ENCODE data around the gene MAOB.
"Not testable (repeated sequence)": the region's sequence is repeated elsewhere in the genome, so short reads cannot be mapped to it uniquely, and the experiment has no call there.

The MAOB gene

GRCh38 chrX:43753637-43754036 is 128.6 kb downstream of the MAOB start:
- no peak for DNase-seq (ENCODE audit: low read depth)

DNA sequence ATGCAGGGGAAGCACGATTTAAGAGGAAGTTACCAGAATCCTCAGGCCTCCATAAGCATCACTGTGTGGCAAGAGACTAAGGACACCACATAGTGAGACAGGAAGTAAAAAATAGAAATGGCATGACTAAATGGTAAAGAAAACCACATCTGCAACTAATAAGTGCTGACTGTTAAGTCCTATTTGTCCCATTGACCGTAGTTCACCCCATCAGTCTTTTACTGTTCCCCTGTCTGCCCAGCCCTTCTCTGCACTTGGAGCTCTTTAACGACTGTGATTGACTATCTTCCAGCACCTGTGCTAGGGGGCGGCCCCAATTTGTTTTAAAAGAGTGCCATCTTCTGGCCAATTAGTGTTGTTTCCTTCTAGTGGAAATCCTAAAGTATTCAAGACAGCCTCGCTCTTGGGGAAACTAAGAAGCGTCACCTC is 132.0 kb downstream of the MAOB start:
- no peak for DNase-seq (ENCODE audit: low read depth)

DNA sequence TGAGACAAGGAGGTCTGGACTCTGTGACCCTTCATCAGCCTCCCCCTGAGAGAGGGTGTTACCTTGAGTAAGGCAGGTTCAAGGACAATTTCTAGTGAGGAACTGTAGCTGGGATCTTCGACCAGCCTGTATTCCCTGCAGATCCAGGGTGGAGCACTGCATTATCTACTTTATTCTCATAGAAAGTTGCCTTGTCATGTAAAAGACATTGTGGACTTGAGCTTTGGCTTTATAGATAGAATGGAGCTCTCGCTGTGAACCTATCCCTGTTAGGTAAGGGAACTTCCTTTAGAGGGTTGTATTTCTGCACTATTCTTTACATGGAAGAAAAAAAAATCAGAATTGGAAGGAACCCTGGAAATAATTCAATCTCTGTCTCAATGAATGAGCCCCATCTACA is 134.8 kb downstream of the MAOB start:
- DNase-seq (ENCODE audit: low read depth) = no peak

GRCh38 chrX:43745938-43746721 is 136.1 kb downstream of the MAOB start:
- no peak for DNase-seq (ENCODE audit: low read depth)

GRCh38 chrX:43744284-43744683 is 138.0 kb downstream of the MAOB start:
- no peak for DNase-seq (ENCODE audit: low read depth)

- DNase-seq (ENCODE audit: low read depth) = no peak
Observed at GRCh38 chrX:43743100-43743822, 139.0 kb downstream of the MAOB start.

DNA sequence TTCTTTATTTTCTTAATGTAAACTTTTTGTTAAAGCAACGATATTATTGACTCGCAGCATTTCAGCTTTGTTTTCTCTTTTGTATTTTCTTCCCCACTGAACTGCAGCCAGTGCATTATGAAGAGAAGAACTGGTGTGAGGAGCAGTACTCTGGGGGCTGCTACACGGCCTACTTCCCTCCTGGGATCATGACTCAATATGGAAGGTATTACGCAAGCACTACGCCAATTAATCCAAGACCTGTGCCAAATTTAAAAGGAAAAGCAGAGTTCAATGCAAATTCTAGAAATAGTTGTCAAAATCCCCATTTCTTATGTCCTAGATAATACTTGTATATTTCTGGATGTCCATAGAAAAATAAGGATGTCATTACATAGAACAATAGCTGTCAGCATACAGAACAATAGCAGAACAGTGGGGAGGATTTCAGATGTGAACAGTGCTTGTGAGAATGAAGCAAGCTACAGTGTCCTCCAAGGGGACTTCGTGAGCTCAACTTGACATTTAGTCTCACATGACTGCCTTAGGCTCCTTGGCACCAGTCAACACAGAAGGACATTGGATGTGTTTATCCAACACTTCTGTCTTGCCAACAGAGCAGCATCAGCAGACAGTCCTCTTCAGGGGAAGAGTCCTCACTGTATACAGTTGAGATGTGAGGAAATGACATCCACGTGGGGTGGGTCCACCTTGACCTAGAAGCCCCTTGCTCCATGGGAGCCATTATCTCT is 140.2 kb downstream of the MAOB start:
- DNase-seq (ENCODE audit: low read depth) = no peak

DNA sequence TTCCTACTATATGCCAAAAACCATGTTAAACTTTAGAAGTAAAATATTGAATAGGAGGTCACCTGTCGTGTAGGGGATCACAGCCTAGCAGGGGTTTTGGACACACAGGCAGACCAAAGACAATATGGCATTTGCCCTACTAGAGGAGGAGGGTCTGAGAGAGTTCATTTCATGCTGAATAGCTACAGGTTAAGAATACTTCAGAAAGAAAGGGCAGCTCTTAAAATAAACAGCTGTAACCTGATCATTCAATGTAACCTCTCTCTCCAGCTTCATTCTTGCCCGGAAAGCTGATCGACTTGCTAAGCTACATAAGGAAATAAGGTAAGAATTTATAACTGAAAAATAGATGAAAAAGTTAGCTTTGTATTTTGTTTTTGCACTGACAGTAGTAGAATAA is 146.3 kb downstream of the MAOB start:
- no peak for DNase-seq (ENCODE audit: low read depth)

- no peak for DNase-seq (ENCODE audit: low read depth)
Observed at GRCh38 chrX:43735534-43735933, 146.7 kb downstream of the MAOB start.

- no peak for DNase-seq (ENCODE audit: low read depth)
Observed at GRCh38 chrX:43734444-43734843, 147.8 kb downstream of the MAOB start.

GRCh38 chrX:43733699-43734098 is 148.6 kb downstream of the MAOB start:
- no peak for DNase-seq (ENCODE audit: low read depth)

DNA sequence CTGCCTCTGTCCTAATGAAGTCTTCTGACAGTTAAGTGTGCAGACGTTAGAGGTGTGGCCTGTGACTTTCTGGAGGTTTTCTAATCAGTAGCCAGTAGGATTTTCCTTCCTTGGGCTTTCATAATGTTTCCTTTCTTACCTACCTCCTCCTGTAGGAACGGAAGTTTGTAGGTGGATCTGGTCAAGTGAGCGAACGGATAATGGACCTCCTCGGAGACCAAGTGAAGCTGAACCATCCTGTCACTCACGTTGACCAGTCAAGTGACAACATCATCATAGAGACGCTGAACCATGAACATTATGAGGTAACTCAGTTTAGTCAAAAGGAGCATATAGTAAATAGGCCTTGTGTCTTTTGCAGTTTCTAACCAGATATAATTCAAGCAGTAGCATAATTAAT is 151.2 kb downstream of the MAOB start:
- no peak for DNase-seq (ENCODE audit: low read depth)

DNA sequence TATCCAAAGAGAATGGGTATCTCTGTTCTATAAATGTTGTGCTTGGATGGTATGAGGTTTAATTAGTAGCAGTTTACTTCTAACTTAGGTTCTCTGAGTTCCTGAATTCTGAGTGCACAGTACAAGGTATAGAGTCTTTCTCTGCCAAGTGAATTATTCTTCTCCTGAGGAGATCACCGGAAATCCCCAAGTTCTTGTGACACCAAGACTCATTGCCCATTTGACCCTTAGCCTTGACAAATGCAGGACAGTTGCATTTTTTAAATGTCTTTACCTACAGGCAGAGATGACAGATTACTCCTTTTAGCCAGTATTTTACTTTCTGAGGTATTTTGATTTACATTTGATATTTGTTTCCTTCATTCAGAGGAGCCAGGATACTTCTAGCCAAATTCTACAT is 153.3 kb downstream of the MAOB start:
- DNase-seq (ENCODE audit: low read depth) = no peak

DNA sequence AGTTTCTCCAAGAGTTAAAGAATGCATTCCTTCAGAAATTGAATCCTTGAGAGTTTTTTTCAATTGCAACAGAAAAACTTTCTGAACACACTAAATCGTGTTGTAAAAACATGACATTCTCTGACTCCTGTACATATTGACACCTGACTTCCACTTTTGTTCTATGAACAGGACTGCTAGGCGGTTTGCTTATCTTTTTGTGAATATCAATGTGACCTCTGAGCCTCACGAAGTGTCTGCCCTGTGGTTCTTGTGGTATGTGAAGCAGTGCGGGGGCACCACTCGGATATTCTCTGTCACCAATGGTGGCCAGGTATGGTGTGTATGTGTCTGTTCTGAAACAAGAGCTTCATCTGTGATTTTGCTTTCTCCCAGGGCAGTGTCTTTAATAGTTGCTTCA is 154.2 kb downstream of the MAOB start:
- no peak for DNase-seq (ENCODE audit: low read depth)

DNA sequence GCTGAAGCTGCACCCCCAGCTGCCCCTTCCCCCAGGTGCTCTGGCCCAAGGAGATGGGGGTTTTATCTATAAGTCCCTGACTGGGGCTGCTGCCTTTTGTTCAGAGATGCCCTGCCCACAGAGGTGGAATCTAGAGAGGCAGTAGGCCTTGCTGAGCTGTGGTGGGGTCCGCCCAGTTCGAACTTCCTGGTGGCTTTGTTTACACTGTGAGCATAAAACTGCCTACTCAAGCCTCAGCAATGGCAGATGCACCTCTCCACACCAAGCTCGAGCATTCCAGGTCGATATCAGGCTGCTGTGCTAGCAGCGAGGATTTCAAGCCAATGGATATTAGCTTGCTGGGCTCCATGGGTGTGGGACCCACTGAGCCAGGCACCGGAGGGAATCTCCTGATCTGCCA is 155.0 kb downstream of the MAOB start:
- not testable (repeated sequence) for DNase-seq (ENCODE audit: low read depth)

GRCh38 chrX:43725227-43725626 is 157.0 kb downstream of the MAOB start:
- DNase-seq (ENCODE audit: low read depth) = not testable (repeated sequence)

DNA sequence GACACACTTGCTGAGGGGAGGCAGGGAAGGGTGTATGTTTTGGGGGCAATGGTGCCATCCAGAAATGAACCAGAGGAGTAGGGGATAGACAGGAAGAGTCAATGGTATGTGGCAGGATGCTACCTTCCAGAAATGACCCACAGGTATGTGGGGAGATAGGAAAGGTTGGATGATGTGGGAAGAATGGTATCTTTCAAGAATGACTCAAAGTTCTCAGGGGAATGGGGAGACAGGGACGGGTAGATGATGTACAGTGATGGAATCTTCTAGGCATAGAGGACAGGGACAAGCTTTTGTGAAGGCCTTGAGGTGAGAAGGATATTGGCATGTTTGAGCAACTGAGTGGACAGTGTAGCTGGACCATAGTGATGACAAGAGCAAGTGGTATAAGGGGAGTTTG is 161.3 kb downstream of the MAOB start:
- no peak for DNase-seq (ENCODE audit: low read depth)

GRCh38 chrX:43720082-43720481 is 162.2 kb downstream of the MAOB start:
- DNase-seq (ENCODE audit: low read depth) = no peak

DNA sequence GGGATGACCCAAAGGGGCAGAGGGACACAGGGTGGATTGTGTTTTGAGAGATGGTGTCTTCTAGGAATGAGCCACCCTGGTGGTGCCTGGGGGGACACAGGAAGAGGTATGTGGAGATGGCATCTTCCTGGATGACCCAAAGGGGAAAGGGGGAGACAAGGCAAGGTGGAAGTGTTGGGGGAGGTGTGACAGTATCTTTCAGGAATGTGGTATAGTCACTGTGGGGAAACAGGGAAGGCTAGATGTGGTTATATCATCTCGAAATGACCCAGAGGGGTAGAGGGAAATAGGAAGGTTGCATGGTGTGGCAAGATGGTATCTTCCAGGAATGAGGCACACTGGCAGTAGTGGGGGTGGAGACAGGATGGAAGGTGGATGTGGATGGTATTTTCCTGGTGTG is 163.3 kb downstream of the MAOB start:
- no peak for DNase-seq (ENCODE audit: low read depth)

- DNase-seq (ENCODE audit: low read depth) = no peak
Observed at GRCh38 chrX:43718546-43718945, 163.7 kb downstream of the MAOB start.

DNA sequence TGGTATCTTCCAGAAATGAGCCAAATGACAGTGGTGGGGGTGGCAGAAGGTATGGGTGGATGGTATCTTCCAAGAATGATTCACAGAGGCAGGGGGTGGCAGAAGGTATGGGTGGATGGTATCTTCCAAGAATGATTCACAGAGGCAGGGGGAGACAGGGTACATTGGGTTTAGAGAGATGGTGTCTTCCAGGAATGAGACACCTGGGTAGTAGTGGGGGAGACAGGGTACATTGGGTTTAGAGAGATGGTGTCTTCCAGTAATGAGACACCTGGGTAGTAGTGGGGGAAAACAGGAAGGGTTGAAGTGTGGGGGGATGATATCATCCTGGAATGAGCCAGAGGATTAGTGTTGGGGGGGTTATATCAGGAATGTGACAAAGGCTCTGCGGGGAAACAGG is 164.2 kb downstream of the MAOB start:
- DNase-seq (ENCODE audit: low read depth) = no peak

DNA sequence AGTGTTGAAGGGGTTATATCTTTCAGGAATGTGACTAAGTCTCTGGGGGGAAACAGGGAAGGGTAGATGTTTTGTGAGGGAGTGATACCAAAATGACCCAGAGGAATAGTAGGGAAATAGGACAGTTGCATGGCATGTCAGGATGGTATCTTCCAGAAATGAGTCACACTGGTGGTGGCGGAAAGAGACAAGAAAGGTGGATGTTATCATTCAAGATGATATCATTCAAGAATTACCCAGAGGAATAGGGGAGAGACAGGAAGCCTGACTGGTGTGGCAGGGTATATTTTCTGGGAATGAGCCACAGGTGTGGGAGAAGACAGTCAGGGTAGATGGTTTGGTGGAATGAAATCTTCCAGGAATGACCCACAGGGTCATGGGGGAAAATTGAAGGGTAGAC is 165.1 kb downstream of the MAOB start:
- DNase-seq (ENCODE audit: low read depth) = no peak

GRCh38 chrX:43716696-43717095 is 165.6 kb downstream of the MAOB start:
- DNase-seq (ENCODE audit: low read depth) = no peak
